GM21723 (cell line): ENCODE data around the gene COA1.

Source experiments
- ATAC-seq: cut with Tn5 transposase; IDR thresholded peaks from one replicate; pipeline ENCODE4 v1.9.1; 2021; ENCODE audit warnings: mild to moderate bottlenecking, moderate library complexity; ENCODE audit not compliant: unreplicated experiment

Gene COA1

GRCh38 chr7:43658718-43659548, 70.4 kb downstream of the COA1 start:
- peak; percentile 64 for ATAC-seq

- no peak for ATAC-seq
These were observed 72.3 kb downstream of the COA1 start for GRCh38 chr7:43656997-43657396.

DNA sequence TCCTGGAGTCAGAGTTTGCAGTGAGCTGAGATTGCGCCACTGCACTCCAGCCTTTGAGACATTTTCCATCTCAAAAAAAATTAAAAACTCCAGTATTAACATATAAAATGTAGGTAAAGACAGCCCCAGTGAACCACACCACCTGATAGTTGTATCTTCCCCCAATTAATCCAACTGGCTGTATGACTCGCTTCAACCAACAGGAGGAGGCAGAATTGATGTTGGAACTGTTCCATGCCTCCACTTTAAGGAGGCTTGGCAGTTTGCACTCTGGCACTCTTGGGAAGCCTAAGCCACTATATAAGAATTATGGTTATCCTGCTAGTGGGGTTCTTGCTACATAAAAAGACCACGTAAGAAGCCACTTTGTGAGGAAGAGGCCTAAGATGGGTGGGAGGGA, 73.7 kb downstream of the COA1 start:
- ATAC-seq, result no peak

GRCh38 chr7:43653891-43654504, 75.3 kb downstream of the COA1 start:
- ATAC-seq, result no peak

DNA sequence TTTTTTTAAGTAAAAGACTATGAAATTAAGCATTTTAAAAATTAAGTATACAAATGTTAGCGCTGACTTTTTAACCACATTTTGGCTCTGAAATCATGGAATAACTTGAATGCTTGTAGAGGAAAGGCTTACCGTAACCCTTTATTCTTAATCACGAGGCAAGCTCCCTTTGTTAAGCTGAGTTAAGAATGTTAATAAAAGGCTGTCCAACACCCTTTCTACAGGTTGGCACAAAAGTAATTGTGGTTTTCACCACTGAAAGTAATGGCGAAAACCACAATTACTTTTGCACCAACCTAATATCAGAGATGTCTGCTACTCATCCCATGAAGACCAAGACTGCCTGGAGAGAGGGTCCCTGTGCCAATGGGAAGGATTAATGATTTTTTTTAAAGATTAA, 75.9 kb downstream of the COA1 start:
- ATAC-seq, result no peak

- no peak for ATAC-seq
These were observed 77.0 kb downstream of the COA1 start for GRCh38 chr7:43652364-43652763.

GRCh38 chr7:43650457-43651052, 78.8 kb downstream of the COA1 start:
- no peak for ATAC-seq

DNA sequence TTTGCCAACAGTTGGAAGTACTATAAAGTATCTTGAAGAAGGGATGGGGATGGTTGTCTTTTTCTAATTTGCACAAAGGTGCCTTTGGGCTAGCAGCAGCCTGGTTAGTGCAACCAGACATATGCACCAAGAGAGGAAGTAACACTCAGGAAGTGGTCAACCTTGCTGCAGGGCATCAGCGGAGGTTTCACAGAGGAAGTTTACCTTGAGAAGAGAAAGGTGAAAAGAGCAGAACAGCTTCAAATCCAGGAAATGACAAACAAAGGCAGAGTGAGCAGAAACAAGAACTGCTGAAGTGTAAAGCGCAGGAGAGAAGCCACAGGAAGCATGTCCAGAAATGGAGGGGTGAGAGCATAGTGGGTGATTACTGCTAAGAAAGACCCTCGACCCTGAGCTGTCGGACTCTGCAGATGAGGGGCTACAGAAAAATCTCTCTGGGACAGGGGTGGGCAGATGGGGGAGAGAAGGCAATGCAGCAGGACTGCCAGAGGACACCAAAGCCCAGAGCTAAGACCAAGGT, 79.5 kb downstream of the COA1 start:
- ATAC-seq, result peak; percentile 65

GRCh38 chr7:43648473-43649406, 80.6 kb downstream of the COA1 start:
- peak; percentile 64 for ATAC-seq

DNA sequence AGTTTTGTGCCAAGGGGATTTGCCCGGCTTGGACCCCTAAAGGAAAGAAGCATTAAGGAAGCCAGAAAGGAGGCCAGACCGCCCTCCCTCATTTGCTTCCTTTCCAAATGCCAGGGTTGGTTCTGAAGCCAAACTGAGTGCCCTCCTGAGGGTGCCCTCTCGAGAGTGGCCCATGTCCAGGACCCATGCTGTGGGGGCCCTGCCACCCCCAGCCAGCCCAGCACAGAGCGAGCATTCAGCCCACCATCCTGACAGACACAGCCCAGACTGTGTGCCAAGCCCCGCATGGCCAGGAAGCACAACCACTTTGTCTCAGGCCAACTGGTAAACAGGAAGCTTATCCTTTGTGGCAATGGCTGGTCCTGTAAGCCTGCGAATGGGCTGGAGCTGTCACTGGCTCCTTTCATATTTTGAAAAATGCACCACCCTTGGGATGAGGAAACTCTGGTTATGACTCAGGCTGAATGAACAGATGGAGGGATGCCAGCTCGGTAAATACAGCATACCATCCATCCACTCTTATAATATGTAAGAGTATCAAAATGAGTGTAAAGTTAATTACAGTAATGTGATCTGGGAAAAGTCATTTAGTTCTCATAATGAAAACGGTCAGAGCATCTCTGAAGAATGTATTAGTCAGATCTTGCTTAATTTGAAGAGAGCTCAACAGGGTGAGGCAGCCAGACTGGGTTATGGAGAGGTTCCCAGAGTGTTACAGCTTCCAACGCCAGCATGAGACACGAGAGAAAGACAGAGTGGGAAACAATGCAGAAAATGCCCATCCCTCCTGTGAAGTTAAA, 81.5 kb downstream of the COA1 start:
- ATAC-seq, result peak; percentile 14

GRCh38 chr7:43647339-43647672, 82.0 kb downstream of the COA1 start:
- no peak for ATAC-seq

GRCh38 chr7:43646603-43647338, 82.6 kb downstream of the COA1 start:
- no peak for ATAC-seq

DNA sequence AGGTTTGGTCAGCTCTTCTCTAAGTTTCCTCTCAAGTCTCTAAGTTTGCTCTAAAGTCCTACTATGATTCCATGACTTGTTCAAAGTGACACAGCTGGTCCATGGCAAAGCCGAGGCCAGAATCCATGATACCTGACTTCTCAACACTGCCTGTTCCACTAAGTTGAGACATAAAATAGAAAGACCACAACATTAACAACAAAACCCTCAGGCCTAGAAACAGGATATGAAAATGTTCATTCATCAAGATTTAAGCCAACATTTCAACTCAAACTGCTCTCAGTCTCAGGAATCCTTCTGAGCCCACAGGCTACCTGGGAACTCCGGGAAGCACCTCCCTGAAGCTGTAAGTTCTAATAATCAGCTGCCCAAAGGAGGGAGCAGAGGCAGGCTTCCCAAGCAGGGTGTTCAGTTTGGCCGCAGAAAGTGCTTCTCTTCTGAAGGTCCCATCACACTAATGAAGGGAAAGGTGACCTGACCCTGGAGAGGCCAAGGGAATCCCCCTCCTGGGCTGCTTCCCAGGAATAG, 83.6 kb downstream of the COA1 start:
- ATAC-seq, result no peak

DNA sequence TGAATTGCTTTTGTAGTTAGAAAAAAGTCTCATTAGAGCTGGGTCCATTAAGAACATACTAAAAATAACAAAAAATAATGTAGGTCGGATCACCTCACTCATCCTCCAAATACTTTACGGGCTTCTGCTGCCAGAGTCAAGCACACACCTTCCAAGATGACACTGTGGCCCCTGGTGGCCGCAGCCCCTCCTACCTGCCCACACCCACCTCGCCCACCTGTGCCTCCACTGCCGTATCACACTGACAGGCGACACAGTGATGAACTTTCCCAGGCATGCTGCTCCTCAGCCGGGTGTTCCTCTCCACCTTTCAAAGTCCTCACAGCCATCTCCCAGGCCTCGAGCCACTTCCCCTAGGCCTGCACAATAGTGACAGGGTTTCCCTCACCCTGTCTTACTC, 85.5 kb downstream of the COA1 start:
- no peak for ATAC-seq

- no peak for ATAC-seq
These were observed 86.3 kb downstream of the COA1 start for GRCh38 chr7:43642897-43643630.

DNA sequence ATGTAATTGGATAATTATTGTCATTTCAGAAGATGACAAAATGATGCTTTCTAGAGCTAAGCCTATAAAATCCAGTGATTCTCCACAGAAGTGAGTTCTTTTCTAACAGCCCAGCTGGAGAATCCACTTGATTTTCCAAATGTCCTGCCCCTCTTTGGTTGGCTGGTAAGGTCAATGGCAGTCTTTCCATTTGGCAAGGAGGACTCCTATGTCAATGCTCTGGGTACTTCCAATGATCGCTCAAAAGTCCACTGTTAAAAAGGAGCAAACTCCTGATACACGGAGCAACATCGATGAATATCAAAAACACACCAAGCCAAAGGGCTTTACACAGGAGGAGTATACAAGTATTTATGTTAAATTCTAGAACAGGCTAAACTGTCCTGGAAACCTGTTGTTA, 88.6 kb downstream of the COA1 start:
- ATAC-seq, result no peak

GRCh38 chr7:43639858-43640491, 89.3 kb downstream of the COA1 start:
- ATAC-seq, result no peak
